GM21717 (cell line): Measurements from ENCODE around the gene RGSL1.
"Not testable (repeated sequence)": the region's sequence is repeated elsewhere in the genome, so short reads cannot be mapped to it uniquely, and the experiment has no call there.

Experiments used
- ATAC-seq: cut with Tn5 transposase; IDR thresholded peaks from one replicate; pipeline ENCODE4 v1.9.1; 2021; ENCODE audit warnings: mild to moderate bottlenecking, moderate library complexity; ENCODE audit not compliant: unreplicated experiment

Gene RGSL1

GRCh38 chr1:182446033-182446669 lies 3.8 kb upstream of the RGSL1 start:
- ATAC-seq, result peak; percentile 65

- ATAC-seq, result not testable (repeated sequence)
Observed at GRCh38 chr1:182447124-182447523, 2.8 kb upstream of the RGSL1 start.

GRCh38 chr1:182447660-182448059 lies 2.3 kb upstream of the RGSL1 start:
- ATAC-seq, result no peak

GRCh38 chr1:182453631-182454030 lies 3.7 kb downstream of the RGSL1 start:
- ATAC-seq, result no peak

GRCh38 chr1:182457844-182458243 lies 7.9 kb downstream of the RGSL1 start:
- ATAC-seq, result no peak

- no peak for ATAC-seq
Observed at GRCh38 chr1:182459949-182460348, 10.0 kb downstream of the RGSL1 start.

- no peak for ATAC-seq
Observed at GRCh38 chr1:182460550-182460951, 10.6 kb downstream of the RGSL1 start.

- ATAC-seq, result no peak
Observed at GRCh38 chr1:182473556-182473955, 23.6 kb downstream of the RGSL1 start.

- ATAC-seq, result no peak
Observed at GRCh38 chr1:182476625-182477024, 26.7 kb downstream of the RGSL1 start.

- no peak for ATAC-seq
Observed at GRCh38 chr1:182478238-182478637, 28.3 kb downstream of the RGSL1 start.

GRCh38 chr1:182484067-182484466 lies 34.1 kb downstream of the RGSL1 start:
- ATAC-seq, result no peak

- peak; percentile 82 for ATAC-seq
Observed at GRCh38 chr1:182484531-182485257, 34.7 kb downstream of the RGSL1 start.

- no peak for ATAC-seq
Observed at GRCh38 chr1:182485861-182486260, 35.9 kb downstream of the RGSL1 start.

- ATAC-seq, result no peak
Observed at GRCh38 chr1:182488803-182489202, 38.9 kb downstream of the RGSL1 start.

- no peak for ATAC-seq
Observed at GRCh38 chr1:182493063-182493462, 43.1 kb downstream of the RGSL1 start.

- no peak for ATAC-seq
Observed at GRCh38 chr1:182495002-182495401, 45.1 kb downstream of the RGSL1 start.

- no peak for ATAC-seq
Observed at GRCh38 chr1:182495693-182496092, 45.7 kb downstream of the RGSL1 start.

GRCh38 chr1:182507685-182508084 lies 57.7 kb downstream of the RGSL1 start:
- no peak for ATAC-seq

- no peak for ATAC-seq
Observed at GRCh38 chr1:182515556-182515955, 65.6 kb downstream of the RGSL1 start.

GRCh38 chr1:182520736-182521135 lies 70.8 kb downstream of the RGSL1 start:
- ATAC-seq, result no peak

- no peak for ATAC-seq
Observed at GRCh38 chr1:182525342-182525741, 75.4 kb downstream of the RGSL1 start.

- ATAC-seq, result no peak
Observed at GRCh38 chr1:182527680-182528079, 77.7 kb downstream of the RGSL1 start.

GRCh38 chr1:182528206-182528605 lies 78.3 kb downstream of the RGSL1 start:
- ATAC-seq, result not testable (repeated sequence)
